ENCODE data around the gene SLC39A2. TPM values are rescaled to one million over a fixed set of nuclear protein-coding genes. Genes with fewer than 3 reads are reported as not detected.

The SLC39A2 gene
- total and polyA plus RNA-seq, 3 experiments from 2014 or later = 0.16 TPM; not detected in 2

DNA sequence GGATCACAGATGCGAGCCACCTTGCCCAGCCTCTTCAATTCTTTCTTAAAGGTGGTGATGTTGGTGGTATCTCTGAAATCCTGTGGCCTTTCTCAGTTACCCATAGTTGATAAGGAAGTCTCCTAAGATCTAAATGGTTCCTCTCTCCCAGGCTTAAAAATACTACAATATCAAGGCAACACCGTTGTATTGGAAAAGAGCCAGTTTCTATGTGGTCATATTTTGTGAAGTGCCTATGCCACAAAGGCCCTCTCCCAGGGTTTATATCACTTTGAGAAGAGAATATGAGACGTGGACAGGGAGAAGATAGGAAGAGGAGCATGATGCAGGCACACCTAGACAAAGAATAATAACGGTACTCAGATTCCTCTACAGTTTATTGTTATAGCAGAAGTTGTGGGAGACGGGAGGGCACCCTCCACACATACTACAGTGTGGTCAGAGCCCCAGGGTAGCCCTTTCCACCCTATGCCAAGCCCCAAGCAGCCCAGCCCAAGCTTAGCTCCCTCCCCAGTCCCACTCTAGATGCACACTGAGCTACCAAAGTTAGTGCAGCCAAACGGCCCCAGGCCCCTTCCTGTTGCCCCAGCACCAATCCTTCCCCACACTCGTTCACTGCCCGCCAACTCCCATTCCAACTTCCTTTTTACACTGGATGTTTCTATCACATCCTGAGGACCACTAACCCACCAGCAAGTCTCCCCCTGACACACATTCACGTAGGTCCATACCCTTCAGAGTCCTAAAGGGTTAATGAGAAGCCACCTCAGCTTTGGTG, 17.5 kb downstream of the SLC39A2 start:
- POLR2A ChIA-PET = interaction anchor here (2.1 kb wide), 1 partner anchor 88 kb away, joined by 11 read pairs; no protein-coding TSS in a partner anchor

DNA sequence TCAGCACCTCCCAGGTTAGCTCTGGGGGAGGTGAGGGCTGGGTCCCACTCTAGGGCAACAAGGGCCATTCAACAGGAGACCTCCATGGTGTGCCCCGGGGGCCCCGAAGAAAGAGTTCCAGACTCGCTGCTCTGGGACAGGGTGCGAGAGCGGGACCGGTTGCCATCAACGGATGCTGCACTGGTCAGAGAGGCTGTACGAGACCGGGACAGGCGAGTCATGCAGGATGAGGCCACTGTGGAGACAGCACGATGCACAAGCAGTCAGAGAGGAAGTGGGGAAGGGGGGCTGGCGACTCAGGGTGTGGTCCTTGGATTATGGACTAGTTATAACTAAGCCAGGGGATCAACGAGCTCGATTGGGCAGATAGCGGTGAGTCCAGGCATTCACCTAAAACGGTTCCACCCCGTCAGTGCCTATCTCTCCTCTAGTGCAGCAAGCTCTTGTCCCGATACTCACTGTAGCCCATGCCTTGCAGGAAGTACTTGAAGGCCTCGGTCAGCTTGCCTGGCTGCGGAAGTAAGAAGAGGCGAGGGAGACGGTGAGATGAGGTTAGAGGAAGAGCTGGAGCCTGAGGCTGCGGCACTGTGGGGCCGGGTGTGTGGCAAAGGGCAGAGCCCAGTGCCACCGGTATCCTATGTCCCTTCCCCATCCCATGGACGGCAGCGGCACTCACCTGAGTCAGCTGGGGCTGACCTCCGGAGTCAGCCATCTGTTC, 18.6 kb downstream of the SLC39A2 start:
- no peak overlapping the region for H3K27ac ChIP-seq (ENCODE audit: low read depth, low read length)
- ChIA-PET POLR2A (no interaction called here), CTCF (interaction anchor here (1.0 to 12.0 kb wide), 8 partner anchors 16 to 87 kb away, joined by 3 to 201 read pairs (median 8); partner anchors contain the start of genes RNASE7, TMEM253 and ZNF219)
- Mint-ChIP-seq H3K27me3 (peaks cover 4 to 12% of the 10 kb centered on the region in 2 donors), H3K27ac (no peak overlapping the region), H3K36me3 (peaks cover 0 to 41% (median 8%) of the 10 kb centered on the region in 3 donors), H3K4me3 (no peak overlapping the region), H3K4me1 (peaks cover 1 to 6% (median 5%) of the 10 kb centered on the region in 3 donors), H3K9me3 (no peaks in the 10 kb centered on the region)
- no peaks in the 10 kb centered on the region for H3K27me3 ChIP-seq (ENCODE audit: insufficient read depth, low read length, poor library complexity, severe bottlenecking)
- no peak for DNase-seq
- H3K4me3 ChIP-seq (ENCODE audit: low read length) = no peak overlapping the region
- H3K9me3 ChIP-seq (ENCODE audit: low read length) = no peaks in the 10 kb centered on the region
- no peaks in the 10 kb centered on the region for H3K36me3 ChIP-seq (ENCODE audit: insufficient read depth, low read length)
- no peaks in the 10 kb centered on the region for H3K4me1 ChIP-seq (ENCODE audit: insufficient read depth, low read length)

More for the DNA sequence above, 17.5 kb downstream of the SLC39A2 start:
- Histone ChIP-seq H3K4me3 (ENCODE audit: low read length) (no peak overlapping the region), H3K27ac (ENCODE audit: low read depth, low read length) (no peak overlapping the region), H3K27me3 (ENCODE audit: insufficient read depth, low read length, poor library complexity, severe bottlenecking) (no peaks in the 10 kb centered on the region), H3K4me1 (ENCODE audit: insufficient read depth, low read length) (no peaks in the 10 kb centered on the region), H3K9me3 (ENCODE audit: low read length) (no peaks in the 10 kb centered on the region), H3K36me3 (ENCODE audit: insufficient read depth, low read length) (no peaks in the 10 kb centered on the region)
- DNase-seq = no peak
- Mint-ChIP-seq H3K9me3 (no peaks in the 10 kb centered on the region), H3K27me3 (peaks cover 14 to 21% of the 10 kb centered on the region in 2 donors), H3K27ac (no peak overlapping the region), H3K4me1 (no peaks in the 10 kb centered on the region), H3K4me3 (peak overlapping the region in 1 of 7 donors; percentile 27), H3K36me3 (peaks cover 0 to 38% (median 7%) of the 10 kb centered on the region in 3 donors)
- CTCF ChIA-PET = interaction anchor here (0.6 to 12.0 kb wide), 10 partner anchors 12 to 106 kb away, joined by 3 to 201 read pairs (median 14); partner anchors contain the start of genes RNASE13, RNASE7, TMEM253 and ZNF219

DNA sequence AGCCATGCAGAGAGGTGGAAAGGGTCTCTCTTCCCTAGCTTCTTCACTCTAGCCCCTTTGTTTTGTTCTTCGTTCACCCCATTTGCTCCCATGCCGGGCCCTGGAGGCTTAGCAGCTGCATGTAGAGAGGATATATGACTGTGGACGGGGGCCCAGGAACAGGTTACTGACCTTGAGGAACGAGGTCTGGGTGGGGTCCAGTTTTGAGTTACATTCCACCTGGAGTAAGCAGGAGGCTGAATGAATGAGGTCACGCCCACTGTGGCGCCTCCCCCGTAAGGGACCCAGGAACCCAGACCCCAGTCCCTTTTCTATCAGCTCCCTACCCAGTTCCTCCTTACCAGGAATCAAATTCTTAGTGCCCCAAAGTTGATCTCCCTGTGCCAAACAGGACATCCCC, 19.2 kb downstream of the SLC39A2 start:
- no peak overlapping the region for H3K27ac Mint-ChIP-seq
- H3K4me3 Mint-ChIP-seq = no peak overlapping the region
- H3K27me3 Mint-ChIP-seq = peaks cover 0 to 16% of the 10 kb centered on the region in 2 donors
- no peak for DNase-seq
- ChIA-PET POLR2A (no interaction called here), CTCF (interaction anchor here (1.0 to 12.0 kb wide), 6 partner anchors 15 to 87 kb away, joined by 3 to 201 read pairs (median 69); partner anchors contain the start of genes RNASE7, TMEM253 and ZNF219)
- Histone ChIP-seq H3K27ac (ENCODE audit: low read depth, low read length) (no peak overlapping the region), H3K4me3 (ENCODE audit: low read length) (no peak overlapping the region), H3K4me1 (ENCODE audit: insufficient read depth, low read length) (no peaks in the 10 kb centered on the region), H3K9me3 (ENCODE audit: low read length) (no peaks in the 10 kb centered on the region), H3K27me3 (ENCODE audit: insufficient read depth, low read length, poor library complexity, severe bottlenecking) (no peaks in the 10 kb centered on the region), H3K36me3 (ENCODE audit: insufficient read depth, low read length) (no peaks in the 10 kb centered on the region)
- H3K4me1 Mint-ChIP-seq = peaks cover 7 to 11% (median 10%) of the 10 kb centered on the region in 3 donors
- H3K9me3 Mint-ChIP-seq = no peaks in the 10 kb centered on the region
- H3K36me3 Mint-ChIP-seq = peaks cover 0 to 41% (median 8%) of the 10 kb centered on the region in 3 donors

DNA sequence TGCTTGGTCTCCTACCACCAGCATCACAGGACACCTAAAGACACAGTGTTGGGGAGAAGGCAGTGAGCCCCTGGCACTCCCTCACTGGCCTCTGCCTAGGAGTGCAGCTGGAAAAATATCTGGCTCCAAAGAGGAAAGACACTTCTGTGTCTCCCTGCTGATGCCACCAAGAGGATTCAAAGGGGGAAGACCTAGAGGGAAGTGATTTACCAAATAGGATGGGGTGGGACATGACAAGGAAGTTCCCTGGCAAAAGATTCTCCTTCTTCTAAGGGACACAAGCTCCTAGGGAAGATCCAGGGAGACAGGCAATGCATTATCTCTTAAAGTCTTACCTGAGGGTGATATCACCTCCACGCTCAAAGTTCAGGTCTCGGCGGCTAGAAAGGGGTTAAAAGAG, 19.7 kb downstream of the SLC39A2 start:
- DNase-seq = no peak
- ChIA-PET CTCF (interaction anchor here (1.3 to 12.0 kb wide), 6 partner anchors 15 to 86 kb away, joined by 4 to 201 read pairs (median 69); partner anchors contain the start of genes RNASE7, TMEM253 and ZNF219), POLR2A (no interaction called here)
- H3K9me3 Mint-ChIP-seq = no peaks in the 10 kb centered on the region
- H3K27ac Mint-ChIP-seq = no peak overlapping the region
- no peaks in the 10 kb centered on the region for H3K27me3 ChIP-seq (ENCODE audit: insufficient read depth, low read length, poor library complexity, severe bottlenecking)
- H3K27ac ChIP-seq (ENCODE audit: low read depth, low read length) = no peak overlapping the region
- peaks cover 4% of the 10 kb centered on the region for H3K4me1 ChIP-seq (ENCODE audit: insufficient read depth, low read length)
- no peaks in the 10 kb centered on the region for H3K9me3 ChIP-seq (ENCODE audit: low read length)
- H3K4me3 Mint-ChIP-seq = no peak overlapping the region
- H3K4me1 Mint-ChIP-seq = peaks cover 12 to 16% (median 12%) of the 10 kb centered on the region in 3 donors
- peaks cover 0 to 15% of the 10 kb centered on the region in 2 donors for H3K27me3 Mint-ChIP-seq
- H3K36me3 Mint-ChIP-seq = peaks cover 0 to 41% (median 8%) of the 10 kb centered on the region in 3 donors
- H3K4me3 ChIP-seq (ENCODE audit: low read length) = no peak overlapping the region
- H3K36me3 ChIP-seq (ENCODE audit: insufficient read depth, low read length) = no peaks in the 10 kb centered on the region

DNA sequence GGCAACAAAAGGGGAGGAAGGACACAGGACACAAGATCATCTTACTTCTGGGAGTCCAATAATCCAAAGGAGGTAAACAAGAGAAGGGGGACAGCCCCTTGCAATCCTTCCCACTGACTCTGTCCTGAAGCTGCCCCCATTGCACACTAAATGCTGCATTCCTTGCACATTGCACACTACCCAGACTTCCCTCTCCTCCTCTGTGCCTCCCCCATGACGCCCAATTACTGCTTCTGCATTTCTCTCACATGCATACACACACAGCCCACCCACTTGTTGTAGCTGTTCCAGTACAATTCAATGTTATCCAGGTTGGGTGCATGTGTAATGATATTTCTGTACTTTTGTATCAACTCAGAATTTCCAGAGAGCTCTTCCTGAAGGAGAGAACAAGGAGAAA, 20.3 kb downstream of the SLC39A2 start:
- peak overlapping the region in 1 of 7 donors; percentile 15 for H3K4me3 Mint-ChIP-seq
- no peaks in the 10 kb centered on the region for H3K9me3 ChIP-seq (ENCODE audit: low read length)

DNA sequence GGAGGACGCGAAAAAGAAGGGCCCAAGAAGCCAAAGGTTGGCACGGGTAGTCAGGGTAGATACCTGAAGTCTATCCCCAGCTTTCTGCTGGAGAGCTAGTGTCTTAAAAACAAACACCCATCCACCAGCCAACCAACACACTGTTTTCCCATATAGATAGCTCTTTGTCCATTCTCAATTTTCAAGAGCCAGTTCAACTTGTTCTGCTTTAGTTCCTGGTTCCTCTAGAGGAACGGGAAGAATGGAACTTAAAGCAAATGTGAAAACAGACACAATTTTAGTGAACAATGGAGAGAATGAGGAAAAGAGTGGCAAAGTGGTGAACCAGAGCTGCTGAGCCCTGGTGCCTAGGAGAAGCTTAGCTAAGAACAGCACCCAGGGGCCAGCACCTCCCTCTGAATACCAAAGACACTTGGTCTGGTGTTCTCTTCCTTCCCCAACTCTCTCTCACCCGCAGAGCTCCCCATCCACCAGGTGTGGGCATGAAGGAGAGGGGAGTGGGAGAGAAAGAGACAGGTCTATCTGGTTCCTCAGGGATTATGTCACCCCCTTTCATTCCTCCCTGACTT, 22.0 kb downstream of the SLC39A2 start:
- Mint-ChIP-seq H3K4me1 (peaks cover 20 to 24% (median 23%) of the 10 kb centered on the region in 3 donors), H3K27me3 (peaks cover 0 to 15% of the 10 kb centered on the region in 2 donors), H3K27ac (peak overlapping the region in 1 of 8 donors; percentile 17), H3K4me3 (peak overlapping the region in 1 of 7 donors; percentile 19), H3K36me3 (peaks cover 0 to 45% (median 8%) of the 10 kb centered on the region in 3 donors), H3K9me3 (no peaks in the 10 kb centered on the region)
- H3K4me1 ChIP-seq (ENCODE audit: insufficient read depth, low read length) = peaks cover 13% of the 10 kb centered on the region
- no peak for DNase-seq
- CTCF ChIA-PET = interaction anchor here (1.3 to 12.0 kb wide), 3 partner anchors 20 to 84 kb away, joined by 11 to 201 read pairs (median 152); partner anchors contain the start of genes TMEM253 and ZNF219
- POLR2A ChIA-PET = no interaction called here
- no peak overlapping the region for H3K27ac ChIP-seq (ENCODE audit: low read depth, low read length)
- H3K27me3 ChIP-seq (ENCODE audit: insufficient read depth, low read length, poor library complexity, severe bottlenecking) = no peaks in the 10 kb centered on the region
- no peak overlapping the region for H3K4me3 ChIP-seq (ENCODE audit: low read length)
- no peaks in the 10 kb centered on the region for H3K9me3 ChIP-seq (ENCODE audit: low read length)
- no peaks in the 10 kb centered on the region for H3K36me3 ChIP-seq (ENCODE audit: insufficient read depth, low read length)

More for the DNA sequence above, 20.3 kb downstream of the SLC39A2 start:
- ChIA-PET CTCF (interaction anchor here (1.1 to 12.0 kb wide), 6 partner anchors 13 to 86 kb away, joined by 4 to 201 read pairs (median 69); partner anchors contain the start of genes RNASE7, TMEM253 and ZNF219), POLR2A (no interaction called here)
- peaks cover 0 to 42% (median 8%) of the 10 kb centered on the region in 3 donors for H3K36me3 Mint-ChIP-seq
- no peaks in the 10 kb centered on the region for H3K36me3 ChIP-seq (ENCODE audit: insufficient read depth, low read length)
- H3K27me3 ChIP-seq (ENCODE audit: insufficient read depth, low read length, poor library complexity, severe bottlenecking) = no peaks in the 10 kb centered on the region
- no peak overlapping the region for H3K27ac Mint-ChIP-seq
- peaks cover 0 to 15% of the 10 kb centered on the region in 2 donors for H3K27me3 Mint-ChIP-seq
- no peak overlapping the region for H3K27ac ChIP-seq (ENCODE audit: low read depth, low read length)
- no peak overlapping the region for H3K4me3 ChIP-seq (ENCODE audit: low read length)
- no peak for DNase-seq
- no peaks in the 10 kb centered on the region for H3K9me3 Mint-ChIP-seq
- peaks cover 17 to 22% (median 18%) of the 10 kb centered on the region in 3 donors for H3K4me1 Mint-ChIP-seq
- H3K4me1 ChIP-seq (ENCODE audit: insufficient read depth, low read length) = peaks cover 10% of the 10 kb centered on the region

DNA sequence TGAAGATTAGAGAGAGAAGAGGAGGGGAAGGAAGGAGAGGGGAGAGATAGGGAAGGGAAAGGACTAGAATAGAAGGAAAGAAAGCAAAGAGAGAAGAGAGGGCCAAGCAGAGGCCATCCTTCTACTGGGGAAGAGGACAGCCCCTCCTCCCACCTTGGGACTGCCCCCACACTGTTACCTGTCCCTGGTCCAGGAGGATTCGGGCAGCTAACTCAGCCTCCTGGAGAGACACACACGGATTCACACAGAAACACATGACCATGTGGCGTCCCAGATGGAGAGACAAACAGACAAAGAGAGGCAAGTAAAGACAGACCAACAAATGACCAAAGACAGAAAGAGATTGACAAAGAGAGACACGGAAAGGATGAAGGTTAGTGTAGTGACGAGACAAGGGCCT, 23.6 kb downstream of the SLC39A2 start:
- peaks cover 0 to 14% of the 10 kb centered on the region in 2 donors for H3K27me3 Mint-ChIP-seq
- no peaks in the 10 kb centered on the region for H3K9me3 Mint-ChIP-seq

More for the DNA sequence above, 23.6 kb downstream of the SLC39A2 start:
- Mint-ChIP-seq H3K4me3 (peak overlapping the region; percentile 3 to 85 (median 57)), H3K27ac (peak overlapping the region in 2 of 8 donors; percentile 12 to 76), H3K4me1 (peaks cover 20 to 24% (median 23%) of the 10 kb centered on the region in 3 donors), H3K36me3 (peaks cover 0 to 38% (median 6%) of the 10 kb centered on the region in 3 donors)
- H3K4me1 ChIP-seq (ENCODE audit: insufficient read depth, low read length) = peaks cover 13% of the 10 kb centered on the region
- H3K27me3 ChIP-seq (ENCODE audit: insufficient read depth, low read length, poor library complexity, severe bottlenecking) = no peaks in the 10 kb centered on the region
- ChIA-PET CTCF (interaction anchor here (0.9 to 2.7 kb wide), 3 partner anchors 8 to 70 kb away, joined by 3 to 17 read pairs (median 12); no protein-coding TSS in a partner anchor), POLR2A (no interaction called here)
- no peaks in the 10 kb centered on the region for H3K9me3 ChIP-seq (ENCODE audit: low read length)
- H3K36me3 ChIP-seq (ENCODE audit: insufficient read depth, low read length) = no peaks in the 10 kb centered on the region
- DNase-seq = no peak
- H3K4me3 ChIP-seq (ENCODE audit: low read length) = no peak overlapping the region
- no peak overlapping the region for H3K27ac ChIP-seq (ENCODE audit: low read depth, low read length)

Measured in CD8-positive, alpha-beta memory T cell (primary cell).